Islet precursor cell (in vitro differentiated cells): ENCODE data around the gene TMEM213.
"Not testable (repeated sequence)": the region's sequence is repeated elsewhere in the genome, so short reads cannot be mapped to it uniquely, and the experiment has no call there.

Experiments used
- DNase-seq: peaks from one replicate; pipeline ENCODE4 v3.0.0-alpha.2; 2018

The TMEM213 gene

GRCh38 chr7:138797715-138798320 lies at the start of gene TMEM213, which contains the start of gene ATP6V0A4:
Gene TMEM213 (plus strand): TSS chr7:138797994. CDS start chr7:138798105, 111 bp downstream.
Gene ATP6V0A4 (minus strand): TSS chr7:138798196. CDS start chr7:138771247, 26,949 bp downstream.
- peak; percentile 64 for DNase-seq

DNA sequence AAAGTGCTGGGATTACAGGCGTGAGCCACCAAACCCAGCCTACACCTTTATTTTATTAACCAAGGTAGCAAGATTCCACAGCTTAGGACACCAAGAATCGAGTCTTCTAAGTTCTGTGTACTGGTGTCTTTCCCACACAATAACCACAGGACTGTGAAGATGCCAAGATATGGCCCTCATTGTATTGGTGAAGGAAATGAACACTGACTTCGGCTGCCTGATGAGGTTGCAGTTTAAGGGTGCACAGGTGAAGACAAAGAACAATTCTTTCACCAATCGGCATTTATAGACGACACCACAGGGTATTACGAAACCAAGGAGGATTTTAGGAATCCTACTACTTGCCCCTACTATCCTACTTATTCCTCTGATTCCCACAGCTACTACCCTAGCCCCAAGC lies 49.1 kb upstream of the TMEM213 start:
- no peak for DNase-seq

DNA sequence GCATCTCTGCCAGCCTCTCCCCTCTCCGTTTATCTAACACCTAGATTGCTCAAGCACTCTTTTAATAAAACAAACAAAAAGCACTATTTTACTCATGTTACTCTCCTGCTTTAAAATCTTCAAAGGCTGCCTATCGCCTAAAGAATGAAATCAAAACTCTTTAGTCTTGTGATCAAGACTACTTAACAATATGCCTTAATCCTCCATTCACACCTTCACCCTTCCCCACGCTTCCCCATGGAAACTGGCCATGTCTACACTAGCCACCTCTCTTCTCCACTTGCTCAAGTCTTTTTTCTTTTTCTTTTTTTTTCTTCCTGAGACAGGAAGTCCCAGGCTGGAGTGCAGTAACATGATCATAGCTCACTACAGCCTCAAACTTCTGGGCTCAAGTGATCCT lies 47.8 kb upstream of the TMEM213 start:
- DNase-seq = no peak

DNA sequence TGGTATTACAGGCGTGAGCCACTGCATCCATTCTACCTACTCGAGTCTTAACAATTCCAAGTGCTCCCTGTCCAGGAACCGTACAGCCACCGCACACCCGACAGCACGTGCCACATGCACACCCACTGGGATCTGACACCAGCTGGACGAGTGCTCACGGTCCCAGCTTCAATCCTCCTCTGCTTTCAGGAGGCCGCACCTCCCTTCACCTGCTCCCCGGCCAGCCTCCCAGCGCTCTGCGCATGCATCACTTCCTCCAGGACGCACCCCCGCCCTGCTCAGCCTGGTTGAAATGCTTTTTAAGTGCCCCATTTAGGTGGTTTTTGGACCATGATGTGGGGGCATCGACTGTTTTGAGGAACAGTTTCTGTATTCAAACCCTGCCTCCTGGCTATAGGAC lies 47.3 kb upstream of the TMEM213 start:
- no peak for DNase-seq

DNA sequence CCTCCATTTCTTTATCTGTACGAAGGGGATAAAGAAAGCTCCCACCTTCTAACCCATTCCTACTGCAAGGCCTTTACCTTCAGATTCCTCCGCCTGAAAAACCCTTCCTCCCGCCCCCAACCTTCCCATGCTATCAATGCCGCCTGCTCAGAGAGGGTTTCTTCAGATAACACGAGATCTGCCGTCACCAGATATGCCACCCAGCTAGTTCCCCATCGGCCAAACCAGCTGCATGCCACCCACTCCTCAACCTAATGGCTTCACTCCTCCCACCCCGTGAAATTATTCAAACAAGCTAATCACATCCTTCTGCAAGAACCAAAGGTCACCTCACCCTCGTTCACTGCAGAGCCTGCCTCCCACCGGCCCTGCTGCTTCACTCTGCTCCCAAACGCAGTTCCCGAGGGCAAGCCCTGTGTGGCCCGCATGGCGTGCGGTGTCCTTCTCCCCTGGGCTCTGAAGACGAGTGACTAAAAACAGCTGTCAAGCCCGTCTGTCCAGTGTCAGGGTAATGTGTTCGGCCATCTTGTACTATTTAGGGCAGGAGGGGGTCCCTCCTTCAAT lies 46.8 kb upstream of the TMEM213 start:
- DNase-seq = no peak

GRCh38 chr7:138752518-138753149 lies 45.2 kb upstream of the TMEM213 start:
- DNase-seq = no peak

GRCh38 chr7:138753150-138753518 lies 44.7 kb upstream of the TMEM213 start:
- DNase-seq = peak; percentile 67

GRCh38 chr7:138753610-138754009 lies 44.2 kb upstream of the TMEM213 start:
- DNase-seq = no peak

DNA sequence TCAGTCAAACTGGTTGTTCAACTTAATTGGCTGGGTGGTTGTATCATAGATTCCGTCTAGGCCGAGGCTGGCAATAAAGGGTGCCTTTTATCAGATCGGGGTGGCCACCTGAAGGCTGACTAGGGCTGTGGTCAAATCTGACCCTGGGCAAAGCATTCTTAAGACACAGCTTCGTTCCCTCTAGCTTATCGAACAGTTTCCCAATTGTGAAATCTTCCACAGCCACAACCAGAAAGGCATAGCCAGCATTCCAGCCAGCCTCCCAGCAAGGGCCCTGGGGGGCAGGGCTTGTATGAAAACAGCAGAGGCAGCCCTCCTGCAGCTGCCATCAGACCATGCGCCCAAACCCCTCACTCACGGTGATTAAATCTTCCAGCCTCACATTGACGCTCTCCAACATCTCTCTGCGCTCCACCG lies 42.5 kb upstream of the TMEM213 start:
- peak; percentile 90 for DNase-seq

DNA sequence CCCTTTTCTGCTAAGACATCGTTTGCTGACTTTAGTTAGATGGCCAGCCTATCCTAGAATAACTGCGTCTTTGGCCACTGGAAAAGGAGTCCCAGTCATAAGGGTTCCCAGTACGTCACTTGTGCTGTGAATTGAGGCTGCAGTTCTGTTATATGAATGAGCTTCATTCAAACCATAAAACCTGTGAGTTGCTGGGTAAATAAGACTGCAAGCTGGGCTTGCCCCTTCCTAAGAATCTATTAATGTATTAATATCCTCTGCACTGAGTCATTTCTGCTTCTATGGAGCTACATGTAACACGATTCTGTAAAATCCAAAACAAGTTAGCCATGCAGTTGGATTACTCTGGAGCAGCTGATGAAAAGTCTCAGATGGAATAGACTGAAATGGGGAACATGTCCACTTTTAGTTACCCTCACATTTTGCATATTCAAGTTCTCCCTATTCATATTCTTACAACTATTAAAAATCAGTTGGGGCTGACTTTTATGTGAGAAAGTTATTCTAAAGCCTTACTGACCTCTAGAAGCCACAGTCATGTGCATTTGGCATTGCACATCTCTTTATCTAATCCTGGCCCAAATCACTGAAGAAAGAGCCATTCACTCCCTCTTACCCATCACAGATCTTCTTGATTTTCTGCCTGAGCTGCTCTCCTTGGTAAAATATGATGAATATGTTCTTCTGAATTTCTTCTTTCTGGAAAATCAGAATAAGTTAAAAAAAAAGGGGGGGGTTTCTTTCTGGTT lies 41.8 kb upstream of the TMEM213 start:
- DNase-seq = no peak

DNA sequence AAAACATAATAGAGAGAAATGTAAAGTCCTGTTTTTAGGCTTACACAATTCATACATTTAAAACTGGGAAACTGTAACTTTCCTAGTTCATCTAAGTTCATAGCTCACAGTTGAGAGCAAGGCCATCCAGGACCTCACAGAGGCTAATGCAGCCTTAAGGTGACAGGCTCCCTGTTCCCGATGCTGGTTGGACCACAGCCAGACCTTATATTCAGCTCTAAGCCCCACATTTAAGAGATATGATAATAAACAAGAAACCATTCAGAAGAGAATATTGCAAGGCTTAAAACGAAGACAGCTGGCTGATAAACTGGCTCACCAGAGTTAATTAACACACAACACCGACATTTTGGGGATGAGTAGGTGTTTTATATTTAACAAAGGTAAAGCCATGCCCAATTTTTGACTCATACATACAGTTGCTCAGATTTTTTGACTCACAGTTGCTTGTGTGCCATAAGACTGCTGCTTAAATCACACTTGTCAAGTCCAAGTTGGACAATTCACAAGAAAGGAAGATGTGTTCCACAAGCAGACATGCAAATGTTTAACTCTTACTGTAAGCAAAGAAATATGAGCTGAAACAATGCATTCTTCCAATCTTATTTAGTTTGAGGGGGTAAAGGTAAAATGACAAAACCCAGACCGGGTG lies 41.1 kb upstream of the TMEM213 start:
- no peak for DNase-seq

DNA sequence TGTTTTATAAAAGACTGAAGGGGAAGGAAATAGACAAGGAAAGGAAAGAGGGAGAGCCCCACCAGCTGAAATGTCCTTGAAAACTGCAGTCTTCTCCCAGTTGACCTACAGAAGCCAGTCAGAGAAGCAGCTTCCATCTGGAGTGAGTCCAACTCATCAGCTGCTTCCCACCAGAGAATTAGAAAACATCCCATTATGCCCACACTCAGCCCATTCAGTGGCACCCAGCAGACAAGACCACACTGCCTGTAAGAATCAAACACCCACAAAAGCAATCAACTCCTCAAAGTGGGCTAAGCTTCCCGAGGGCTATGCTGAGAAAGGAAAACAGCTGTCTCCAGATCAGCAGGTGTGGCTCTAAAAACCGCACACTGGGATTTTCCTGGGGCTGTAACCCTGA lies 29.6 kb upstream of the TMEM213 start:
- no peak for DNase-seq

DNA sequence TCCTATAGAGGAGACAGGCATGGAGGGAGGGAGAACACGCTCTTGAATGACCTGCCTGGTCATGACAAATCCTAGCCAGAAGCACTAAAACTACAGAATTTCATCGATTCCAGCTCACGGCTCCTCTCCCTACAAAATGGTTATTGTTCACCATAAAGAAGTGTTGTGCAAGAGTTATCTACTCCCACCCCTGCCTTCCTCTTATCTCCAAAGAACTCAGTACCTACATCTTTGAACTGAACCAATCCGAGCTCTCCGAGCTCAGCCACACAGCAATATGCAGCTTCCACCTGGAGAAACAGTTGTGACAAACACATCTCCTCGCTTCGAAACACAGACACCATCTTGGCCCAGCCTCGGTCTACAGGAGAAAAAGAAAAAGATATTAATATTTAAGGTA lies 26.9 kb upstream of the TMEM213 start:
- no peak for DNase-seq

DNA sequence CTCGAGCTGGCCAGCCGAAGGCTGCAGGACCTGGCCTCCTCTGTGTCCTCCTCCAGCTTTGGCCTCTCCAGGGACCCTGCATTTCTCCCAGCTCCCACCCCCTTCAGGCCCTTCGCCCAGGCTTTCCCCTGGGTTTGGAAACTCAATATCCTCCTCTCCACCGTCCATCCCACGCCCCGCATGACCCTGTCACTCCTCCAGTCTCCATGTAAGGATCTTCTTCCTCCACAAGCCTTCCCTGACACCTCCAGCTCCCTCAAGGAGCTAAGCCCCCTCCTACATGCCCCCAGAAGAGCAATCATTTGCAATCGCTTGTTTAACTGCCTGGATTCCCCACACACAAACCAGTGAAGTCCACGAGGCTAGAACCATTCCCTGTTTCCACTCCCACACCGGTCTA lies 24.6 kb upstream of the TMEM213 start:
- DNase-seq = no peak

DNA sequence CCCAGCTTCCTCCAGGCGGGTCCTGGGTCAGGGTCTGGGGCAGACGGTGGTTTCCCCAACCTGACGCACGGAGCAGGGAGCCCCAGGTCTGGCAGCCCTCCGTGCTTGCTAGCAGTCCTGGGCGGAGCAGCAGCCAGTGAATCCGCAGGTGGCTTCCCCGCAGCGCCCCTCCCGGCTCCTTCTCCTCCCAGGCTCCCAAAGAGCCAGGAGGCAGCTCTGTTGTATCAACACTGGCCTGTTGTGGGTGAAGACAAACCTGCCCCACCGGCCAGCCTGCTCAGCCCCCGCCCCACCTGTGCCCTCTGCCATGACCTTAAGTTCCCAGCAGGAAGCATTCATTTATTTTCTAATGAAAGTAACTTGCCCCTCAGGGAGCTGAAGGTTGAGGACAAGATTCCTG lies 24.0 kb upstream of the TMEM213 start:
- peak; percentile 88 for DNase-seq

GRCh38 chr7:138776166-138776833 lies 21.5 kb upstream of the TMEM213 start:
- DNase-seq = no peak

GRCh38 chr7:138781004-138781403 lies 16.8 kb upstream of the TMEM213 start:
- DNase-seq = no peak

DNA sequence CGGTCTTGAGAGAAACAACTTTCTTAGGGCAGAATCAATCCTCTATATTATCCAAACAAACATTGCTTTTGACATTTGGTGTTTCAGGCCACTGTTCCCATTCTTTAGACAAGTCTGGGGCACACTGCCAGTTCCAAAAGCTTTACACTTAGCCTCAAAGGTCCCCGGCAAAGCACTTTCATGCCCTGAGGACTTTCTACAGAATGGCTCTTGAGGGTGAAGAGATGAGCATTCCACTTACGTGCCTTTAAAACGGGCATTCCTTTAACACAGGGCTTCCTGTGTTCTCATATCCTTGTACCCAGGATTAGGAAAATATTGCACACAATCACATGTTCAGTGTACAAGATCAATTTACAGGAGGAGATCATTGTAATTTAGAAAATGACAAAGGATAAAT lies 13.1 kb upstream of the TMEM213 start:
- DNase-seq = no peak

DNA sequence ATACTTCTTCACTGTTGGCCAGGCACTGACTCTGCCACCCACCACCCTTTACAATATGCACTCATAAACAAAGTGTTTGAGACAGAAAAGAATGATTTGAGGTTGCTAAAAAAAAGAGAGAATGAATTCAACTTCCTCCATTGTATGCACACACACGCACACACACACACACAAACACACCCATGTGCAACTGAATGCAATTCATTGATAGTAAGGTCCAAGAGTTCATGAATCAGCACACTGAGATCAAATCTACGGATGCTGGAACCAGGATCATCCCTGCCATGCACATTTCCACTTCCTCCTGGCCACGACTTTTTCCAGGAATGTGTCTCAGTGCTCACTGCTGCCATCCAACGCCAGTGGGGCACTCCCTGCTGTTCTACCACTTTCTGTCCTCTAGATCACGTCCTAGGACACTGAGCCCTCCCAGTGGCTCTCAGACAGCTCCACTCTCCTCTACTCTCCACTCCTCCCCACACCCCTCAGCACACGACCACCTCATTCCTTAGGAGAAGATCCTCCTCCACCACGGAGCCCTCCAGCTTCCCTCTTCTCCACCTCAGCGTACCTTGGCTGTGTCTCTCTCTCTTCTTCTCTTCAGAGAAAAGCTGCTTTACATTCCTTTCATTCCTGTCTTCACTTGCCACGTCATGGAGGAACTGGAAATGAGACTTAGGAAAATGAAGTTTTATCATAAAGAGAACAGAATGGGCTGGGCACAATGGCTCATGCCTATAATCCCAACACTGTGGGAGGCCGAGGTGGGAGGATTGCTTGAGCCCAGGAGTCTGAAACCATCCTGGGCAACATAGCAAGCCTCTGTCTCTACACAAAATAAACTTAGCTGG lies 12.0 kb upstream of the TMEM213 start:
- DNase-seq = no peak

DNA sequence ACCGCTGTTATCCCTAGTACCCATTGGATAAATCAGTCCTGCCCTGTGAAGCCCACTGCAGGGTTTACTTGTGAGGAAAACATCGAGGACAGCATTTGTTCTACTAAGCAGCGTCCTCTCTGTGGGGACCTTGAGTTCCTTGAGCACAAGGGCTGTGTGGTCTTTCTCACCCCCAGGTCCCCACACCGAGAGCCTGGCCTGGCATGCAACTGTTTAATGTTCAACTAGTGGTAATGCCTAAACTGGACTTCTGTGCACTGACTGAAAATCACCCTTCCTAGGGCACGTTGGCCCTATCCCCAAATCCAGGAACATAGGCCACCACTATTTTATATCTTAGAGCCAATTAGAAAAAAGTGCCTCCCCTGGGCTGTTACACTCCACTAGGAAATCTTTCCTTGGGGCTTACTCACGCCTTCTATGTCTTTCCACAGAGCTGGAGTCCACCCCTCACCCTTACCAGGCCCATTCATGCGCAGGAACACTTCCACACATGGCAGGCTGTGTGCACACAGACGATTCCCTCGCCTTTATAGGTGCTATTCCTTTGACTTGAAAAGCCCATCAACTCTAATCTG lies 1.7 kb upstream of the TMEM213 start:
- no peak for DNase-seq

- DNase-seq = not testable (repeated sequence)
Measured at GRCh38 chr7:138797046-138797445, 748 bp upstream of the TMEM213 start.
